ENCODE measurements around the gene METTL26.

The METTL26 gene

DNA sequence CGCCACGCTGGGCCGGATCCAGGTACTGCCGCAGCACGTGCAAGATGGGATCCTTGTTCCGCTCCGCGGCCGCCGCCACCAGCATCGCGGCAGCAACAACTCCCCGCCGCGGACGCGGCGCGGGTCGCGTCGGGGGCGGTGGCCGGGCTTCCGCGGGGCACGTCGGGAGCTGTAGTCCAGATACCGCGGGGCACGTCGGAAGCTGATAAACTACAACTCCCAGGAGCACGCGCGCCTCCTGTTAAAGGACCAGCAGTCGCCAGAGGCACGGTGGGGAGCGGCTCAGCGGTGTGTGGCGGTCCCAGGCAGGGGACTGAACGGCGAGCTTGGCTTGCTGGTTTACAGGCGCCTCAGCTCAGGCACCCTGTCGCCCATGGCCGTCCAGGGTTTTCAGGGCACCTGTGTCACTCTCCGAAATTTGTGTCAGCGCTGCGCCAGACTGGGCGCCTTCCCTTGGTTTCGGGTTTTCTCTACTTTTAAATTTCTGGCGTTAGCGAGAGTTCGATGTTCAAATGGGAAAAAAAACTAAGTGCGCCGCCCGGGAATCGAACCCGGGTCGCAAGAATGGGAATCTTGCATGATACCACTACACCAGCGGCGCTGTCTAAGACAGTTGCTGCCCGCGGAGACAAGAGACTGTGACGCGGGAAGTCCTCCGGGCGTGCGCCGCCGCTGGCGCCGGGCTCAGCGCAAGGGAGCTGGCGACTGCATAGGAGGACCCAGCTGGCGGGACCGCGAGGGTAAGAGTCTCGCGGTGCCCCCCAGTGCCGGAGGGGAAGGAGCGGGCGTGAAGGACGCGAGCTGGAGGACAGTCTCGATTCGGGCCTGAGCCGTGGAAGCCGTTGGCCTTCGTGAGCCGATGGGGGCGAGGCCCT, at the start of gene METTL26:
Gene METTL26, minus strand, starts transcription at position 100 of the 875 bp plus-strand sequence. Its CDS starts 15 bp downstream, at position 85.
- DNase-seq: peak; percentile 92 to 94

- no peak for DNase-seq
Measured at GRCh38 chr16:684961-685696, 49.0 kb upstream of the METTL26 start.

GRCh38 chr16:684071-684794, 48.1 kb upstream of the METTL26 start, which contains the start of gene JMJD8:
Gene JMJD8 (minus strand): TSS chr16:684334. CDS start chr16:684319, 15 bp downstream.
- peak; percentile 97 to 98 for DNase-seq

- peak; percentile 32 to 35 for DNase-seq
Measured at GRCh38 chr16:683396-684070, 47.4 kb upstream of the METTL26 start.

DNA sequence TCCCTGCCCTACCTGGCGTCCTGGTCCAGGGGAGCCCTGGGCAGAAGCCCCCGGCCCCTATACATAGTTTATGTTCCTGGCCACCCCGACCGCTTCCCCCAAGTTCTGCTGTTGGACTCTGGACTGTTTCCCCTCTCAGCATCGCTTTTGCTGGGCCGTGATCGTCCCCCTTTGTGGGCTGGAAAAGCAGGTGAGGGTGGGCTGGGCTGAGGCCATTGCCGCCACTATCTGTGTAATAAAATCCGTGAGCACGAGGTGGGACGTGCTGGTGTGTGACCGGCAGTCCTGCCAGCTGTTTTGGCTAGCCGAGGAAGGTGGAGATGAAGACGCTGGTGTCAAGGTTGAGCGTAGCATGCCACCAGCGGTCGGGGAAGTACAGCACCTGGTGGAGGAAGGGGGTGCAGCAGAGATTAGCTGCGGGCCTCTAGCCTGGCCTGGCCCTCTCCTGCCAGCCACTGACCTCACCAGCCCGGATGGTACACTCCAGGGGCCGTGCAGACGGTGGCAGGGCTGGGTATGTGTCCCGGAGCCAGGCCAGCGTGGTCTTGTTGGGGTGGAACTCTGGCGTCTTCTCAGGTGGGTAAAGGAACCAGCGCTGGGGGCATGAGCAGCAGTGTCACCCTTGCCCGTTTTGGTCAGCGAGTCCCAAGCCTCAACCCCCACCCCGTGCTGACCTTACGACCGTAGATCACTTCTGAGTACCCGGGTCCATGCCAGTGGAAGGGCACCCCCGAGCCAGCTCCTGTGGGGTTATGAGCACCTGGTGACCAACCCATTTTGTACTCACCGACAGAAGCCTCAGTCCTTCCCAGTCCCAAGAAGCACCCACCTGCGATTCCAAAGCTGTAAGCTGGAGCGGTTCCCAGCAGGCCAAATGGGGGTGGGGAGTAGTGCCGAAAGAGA, 46.6 kb upstream of the METTL26 start:
- DNase-seq: no peak

DNA sequence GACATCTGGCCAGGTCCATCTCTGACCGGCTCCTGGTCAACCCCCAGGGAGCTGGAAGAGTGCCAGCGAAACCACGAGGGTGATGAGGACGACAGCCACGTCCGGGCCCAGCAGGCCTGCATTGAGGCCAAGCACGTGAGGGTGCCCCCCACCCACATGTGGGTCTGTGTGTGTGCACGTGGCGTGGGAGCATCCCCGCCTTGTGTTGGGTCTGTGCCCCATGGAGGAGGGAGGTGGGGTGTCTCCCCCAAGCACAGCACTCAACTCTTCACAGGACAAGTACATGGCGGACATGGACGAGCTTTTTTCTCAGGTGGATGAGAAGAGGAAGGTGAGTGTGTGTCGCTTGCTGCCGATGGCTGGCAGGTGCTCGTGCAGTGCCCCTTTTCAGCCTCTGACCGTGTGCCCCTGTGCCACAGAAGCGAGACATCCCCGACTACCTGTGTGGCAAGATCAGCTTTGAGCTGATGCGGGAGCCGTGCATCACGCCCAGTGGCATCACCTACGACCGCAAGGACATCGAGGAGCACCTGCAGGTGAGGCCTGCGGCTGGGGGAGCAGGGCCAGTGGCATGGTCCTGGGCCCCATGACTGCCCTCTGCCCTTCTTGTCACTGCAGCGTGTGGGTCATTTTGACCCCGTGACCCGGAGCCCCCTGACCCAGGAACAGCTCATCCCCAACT, 45.8 kb upstream of the METTL26 start:
- DNase-seq: no peak

DNA sequence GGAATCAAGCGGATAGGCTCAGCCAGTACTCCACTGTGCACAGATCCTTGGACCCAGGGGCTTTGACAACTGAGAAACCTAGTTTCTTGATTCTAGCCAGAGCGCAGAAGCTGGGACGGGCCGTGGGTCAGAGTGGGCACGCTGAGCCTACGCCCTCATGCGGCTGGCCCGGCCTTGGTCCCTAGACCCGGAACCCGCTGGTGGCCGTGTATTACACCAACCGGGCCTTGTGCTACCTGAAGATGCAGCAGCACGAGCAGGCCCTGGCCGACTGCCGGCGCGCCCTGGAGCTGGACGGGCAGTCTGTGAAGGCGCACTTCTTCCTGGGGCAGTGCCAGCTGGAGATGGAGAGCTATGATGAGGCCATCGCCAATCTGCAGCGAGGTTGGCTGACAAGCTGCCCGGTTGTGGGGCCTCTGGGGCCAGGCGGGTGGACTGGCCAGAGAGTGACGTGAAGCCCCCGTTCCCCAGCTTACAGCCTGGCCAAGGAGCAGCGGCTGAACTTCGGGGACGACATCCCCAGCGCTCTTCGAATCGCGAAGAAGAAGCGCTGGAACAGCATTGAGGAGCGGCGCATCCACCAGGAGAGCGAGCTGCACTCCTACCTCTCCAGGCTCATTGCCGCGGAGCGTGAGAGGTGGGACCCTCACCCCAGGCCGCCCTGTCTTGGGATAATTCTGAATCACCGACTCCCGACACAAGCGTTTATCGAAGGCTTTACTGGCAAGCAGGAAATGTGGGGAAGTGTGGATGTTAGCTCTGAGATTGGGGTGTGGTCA, 45.1 kb upstream of the METTL26 start:
- peak in 1 of 2 experiments; percentile 30 for DNase-seq

GRCh38 chr16:680625-680945, 44.5 kb upstream of the METTL26 start:
- no peak for DNase-seq

DNA sequence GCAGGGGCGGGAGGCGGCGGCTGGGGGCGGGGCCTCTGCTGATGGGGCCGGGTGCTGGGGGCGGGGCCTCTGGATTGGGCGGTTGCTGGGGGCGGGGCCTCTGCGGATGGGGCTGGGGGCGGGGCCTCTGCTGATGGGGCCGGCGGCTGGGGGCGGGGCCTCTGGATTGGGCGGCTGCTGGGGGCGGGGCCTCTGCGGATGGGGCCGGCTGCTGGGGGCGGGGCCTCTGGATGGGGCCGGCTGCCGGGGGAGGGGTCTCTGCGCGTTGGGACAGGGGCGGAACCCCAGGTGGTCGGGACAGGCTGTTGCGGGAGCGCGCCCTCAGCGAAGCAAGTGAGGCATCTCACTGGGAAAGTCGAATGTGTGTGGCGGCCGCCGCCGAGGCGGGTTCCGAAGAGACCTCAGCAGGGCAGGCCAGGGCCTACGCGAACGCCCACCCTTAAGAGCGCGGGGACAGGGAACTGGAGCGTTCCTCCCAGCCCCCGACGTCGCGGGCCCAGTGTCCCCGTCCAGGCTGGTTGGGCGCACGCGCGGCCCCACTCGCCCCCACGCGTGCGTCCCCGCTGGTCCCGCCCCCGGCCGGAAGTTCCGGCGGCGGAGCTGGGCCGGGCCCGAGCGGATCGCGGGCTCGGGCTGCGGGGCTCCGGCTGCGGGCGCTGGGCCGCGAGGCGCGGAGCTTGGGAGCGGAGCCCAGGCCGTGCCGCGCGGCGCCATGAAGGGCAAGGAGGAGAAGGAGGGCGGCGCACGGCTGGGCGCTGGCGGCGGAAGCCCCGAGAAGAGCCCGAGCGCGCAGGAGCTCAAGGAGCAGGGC, 43.9 kb upstream of the METTL26 start, which contains the start of gene STUB1:
Gene STUB1, plus strand, starts transcription at position 597 of the 811 bp plus-strand sequence. Its CDS starts 116 bp downstream, at position 713.
- peak; percentile 89 to 91 for DNase-seq

DNA sequence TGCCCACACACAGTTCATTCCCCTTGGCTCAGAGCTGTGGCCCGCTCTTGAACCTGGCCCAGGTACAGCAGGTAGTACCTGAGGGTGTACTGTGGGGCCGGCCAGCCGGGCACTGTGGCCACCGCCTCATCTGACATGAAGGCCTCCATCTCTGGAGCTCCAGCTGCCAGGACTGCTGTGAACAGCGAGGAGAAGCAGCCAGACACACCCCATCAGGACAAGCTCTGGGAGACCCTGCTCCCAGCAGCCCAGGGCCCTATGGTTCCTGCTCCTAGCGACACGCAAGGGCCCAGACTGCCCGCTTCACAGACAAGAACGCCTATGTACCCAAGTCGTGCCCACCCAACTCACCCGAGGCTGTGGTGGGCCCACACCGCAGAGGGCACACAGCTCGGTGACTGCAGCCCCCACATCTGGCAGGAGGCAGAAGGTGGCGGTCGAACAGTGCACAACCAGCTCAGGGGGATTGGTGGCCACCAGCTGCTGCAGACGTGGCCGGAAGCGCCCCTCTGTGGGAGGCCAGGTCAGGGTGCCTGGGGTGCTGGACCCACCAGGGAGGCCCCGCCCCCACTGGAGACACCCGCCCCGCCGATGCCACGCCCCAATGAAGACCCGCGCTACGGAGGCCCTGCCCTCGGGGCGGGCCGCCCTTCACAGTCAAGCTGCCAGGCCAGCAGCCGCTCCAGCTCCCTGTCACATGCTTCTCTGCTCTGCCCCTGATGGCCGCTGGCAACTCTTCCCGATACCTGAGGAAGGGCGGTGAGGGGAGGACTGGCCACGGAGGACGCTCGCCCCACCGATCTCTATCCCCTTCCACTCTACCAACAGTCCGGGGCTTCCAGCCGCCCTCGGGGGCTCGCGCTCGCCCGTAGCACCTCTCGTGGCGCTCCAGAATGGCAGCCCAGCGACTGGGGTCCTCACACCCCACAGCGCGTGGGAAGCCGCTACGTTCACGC, 43.0 kb upstream of the METTL26 start:
- DNase-seq: peak; percentile 62 to 66

DNA sequence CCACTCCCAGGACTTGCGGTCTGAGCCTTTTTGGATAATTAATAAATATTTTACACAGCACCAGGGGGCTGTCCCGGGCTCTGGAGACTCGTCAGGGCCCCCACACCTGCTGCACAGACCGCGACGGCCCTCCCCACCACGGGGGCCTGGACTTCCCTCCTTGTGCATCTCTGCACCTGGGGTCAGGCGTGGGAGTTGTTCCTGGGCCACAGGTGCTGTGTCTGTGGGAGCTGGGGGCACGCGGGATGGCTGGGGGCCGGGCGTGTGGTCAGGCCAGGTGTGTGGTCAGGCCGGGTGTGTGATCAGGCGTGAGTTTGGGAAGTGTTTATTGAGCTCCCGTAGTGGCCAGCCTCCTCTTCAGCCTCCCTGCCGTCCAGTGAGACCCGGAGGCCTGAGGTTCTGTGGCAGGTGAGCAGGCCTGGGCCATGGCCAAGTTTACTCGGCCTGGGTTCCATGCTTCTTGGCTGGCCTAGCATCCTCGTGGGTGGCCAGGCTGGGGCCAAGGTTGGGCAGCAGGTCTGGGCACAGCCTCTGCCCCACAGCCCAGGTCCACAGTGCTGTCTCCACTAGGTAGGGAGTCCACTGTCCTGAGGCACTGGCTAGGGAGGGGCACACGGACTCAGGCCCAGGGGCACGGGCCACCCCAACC, 42.2 kb upstream of the METTL26 start:
- no peak for DNase-seq

DNA sequence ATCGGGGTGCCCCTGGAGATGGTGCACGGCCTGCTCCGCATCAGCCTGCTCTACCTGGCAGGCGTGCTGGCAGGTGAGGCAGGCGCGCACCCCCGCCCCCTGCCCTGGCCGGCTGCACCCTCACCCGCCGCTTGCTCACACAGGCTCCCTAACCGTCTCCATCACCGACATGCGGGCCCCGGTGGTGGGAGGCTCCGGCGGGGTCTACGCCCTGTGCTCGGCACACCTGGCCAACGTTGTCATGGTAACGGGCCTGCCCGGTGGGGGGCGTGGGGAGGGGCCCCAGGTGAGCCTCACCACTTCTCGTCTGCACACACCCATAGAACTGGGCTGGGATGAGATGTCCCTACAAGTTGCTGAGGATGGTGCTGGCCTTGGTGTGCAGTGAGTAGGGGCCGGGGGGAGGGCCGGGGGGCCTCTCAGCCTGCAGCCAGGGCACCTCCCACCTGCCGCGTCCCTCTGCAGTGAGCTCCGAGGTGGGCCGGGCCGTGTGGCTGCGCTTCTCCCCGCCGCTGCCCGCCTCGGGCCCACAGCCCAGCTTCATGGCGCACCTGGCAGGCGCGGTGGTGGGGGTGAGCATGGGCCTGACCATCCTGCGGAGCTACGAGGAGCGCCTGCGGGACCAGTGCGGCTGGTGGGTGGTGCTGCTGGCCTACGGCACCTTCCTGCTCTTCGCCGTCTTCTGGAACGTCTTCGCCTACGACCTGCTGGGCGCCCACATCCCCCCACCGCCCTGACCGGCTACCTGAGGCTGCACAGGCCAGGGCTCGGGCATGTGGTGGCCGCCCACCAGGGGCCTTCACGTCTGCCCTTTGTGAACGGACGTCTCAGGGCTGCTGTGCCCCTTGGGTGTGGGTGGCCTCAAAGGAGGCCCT, 41.4 kb upstream of the METTL26 start:
- DNase-seq: no peak

GRCh38 chr16:676913-677312, 40.8 kb upstream of the METTL26 start:
- DNase-seq: no peak

GRCh38 chr16:676565-676902, 40.4 kb upstream of the METTL26 start:
- no peak for DNase-seq

- no peak for DNase-seq
Measured at GRCh38 chr16:675884-676564, 39.9 kb upstream of the METTL26 start.
